ENCODE measurements around the gene STRADA.

DNA sequence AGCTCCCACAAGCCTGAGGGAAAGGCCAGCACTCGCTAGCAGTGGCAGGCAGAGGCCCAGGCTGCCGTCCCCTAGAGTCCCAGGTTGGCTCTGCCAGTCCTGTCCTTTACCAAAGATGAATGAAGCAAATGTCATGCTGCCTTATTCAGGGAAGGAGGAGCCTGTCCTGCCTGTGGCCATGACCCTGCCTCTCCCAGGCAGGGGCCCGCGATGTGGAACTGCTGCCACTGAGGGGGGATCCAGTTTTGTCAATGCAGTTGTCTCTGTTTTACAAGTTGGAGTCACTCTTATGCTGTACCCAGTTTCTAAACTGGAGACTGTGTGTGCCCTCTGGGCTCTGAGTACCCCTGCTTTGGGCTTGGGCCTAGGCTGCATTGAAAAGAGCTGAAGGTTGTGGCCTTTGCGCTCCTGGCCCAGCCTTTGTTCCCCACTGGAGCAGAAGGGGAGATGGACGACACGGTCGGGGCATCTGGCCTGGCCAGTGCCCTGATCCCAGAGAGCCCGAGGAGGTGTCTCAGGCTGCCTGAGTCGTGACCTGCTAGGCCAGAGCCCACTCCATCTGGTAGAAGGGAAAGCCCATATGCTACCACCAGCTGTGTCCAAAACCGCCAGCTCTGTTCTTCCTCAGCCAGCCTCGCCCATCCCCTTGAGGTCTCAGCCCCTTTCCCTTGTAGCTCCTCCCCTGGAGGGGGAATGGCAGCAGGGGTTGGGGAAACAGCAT, 47.2 kb downstream of the STRADA start:
- no peak for TF ChIP-seq POLR2A (IDR thresholded peaks at IDR 0.05)
- TF ChIP-seq, protein P1, sequence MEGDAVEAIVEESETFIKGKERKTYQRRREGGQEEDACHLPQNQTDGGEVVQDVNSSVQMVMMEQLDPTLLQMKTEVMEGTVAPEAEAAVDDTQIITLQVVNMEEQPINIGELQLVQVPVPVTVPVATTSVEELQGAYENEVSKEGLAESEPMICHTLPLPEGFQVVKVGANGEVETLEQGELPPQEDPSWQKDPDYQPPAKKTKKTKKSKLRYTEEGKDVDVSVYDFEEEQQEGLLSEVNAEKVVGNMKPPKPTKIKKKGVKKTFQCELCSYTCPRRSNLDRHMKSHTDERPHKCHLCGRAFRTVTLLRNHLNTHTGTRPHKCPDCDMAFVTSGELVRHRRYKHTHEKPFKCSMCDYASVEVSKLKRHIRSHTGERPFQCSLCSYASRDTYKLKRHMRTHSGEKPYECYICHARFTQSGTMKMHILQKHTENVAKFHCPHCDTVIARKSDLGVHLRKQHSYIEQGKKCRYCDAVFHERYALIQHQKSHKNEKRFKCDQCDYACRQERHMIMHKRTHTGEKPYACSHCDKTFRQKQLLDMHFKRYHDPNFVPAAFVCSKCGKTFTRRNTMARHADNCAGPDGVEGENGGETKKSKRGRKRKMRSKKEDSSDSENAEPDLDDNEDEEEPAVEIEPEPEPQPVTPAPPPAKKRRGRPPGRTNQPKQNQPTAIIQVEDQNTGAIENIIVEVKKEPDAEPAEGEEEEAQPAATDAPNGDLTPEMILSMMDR (IDR thresholded peaks at IDR 0.05): no peak
